ENCODE results near the gene LMTK2.

Gene LMTK2

DNA sequence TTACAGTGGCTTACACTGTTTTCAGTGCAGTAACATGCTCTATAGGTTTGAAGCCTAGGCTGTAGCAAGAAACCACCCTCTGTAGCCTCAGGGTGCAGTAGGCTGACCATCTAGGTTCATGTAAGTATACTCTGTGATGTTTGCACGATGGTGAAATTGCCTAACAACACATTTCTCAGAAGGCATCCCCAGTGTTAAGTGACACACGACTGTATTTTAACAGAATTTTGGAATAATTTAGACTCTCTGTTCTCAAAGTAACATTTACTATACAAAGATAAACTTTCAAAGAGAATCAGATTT lies 60.0 kb downstream of the LMTK2 start:
- TF ChIP-seq GATA1 (IDR thresholded peaks at IDR 0.05; ENCODE audit: low read depth, low read length) (no peak), POLR2A (IDR thresholded peaks at IDR 0.05; ENCODE audit: low read length) (no peak)
- no peak for DNase-seq

GRCh38 chr7:98167653-98168052 lies 61.0 kb downstream of the LMTK2 start:
- no peak for DNase-seq
- TF ChIP-seq POLR2A (IDR thresholded peaks at IDR 0.05; ENCODE audit: low read length), result no peak
- TF ChIP-seq GATA1 (IDR thresholded peaks at IDR 0.05; ENCODE audit: low read depth, low read length), result no peak

- TF ChIP-seq POLR2A (IDR thresholded peaks at IDR 0.05; ENCODE audit: low read length), result no peak
- TF ChIP-seq GATA1 (IDR thresholded peaks at IDR 0.05; ENCODE audit: low read depth, low read length), result no peak
- DNase-seq, result peak; percentile 70 to 86
Measured at GRCh38 chr7:98168181-98168903, 61.7 kb downstream of the LMTK2 start.

- DNase-seq, result no peak
- no peak for TF ChIP-seq GATA1 (IDR thresholded peaks at IDR 0.05; ENCODE audit: low read depth, low read length)
- TF ChIP-seq POLR2A (IDR thresholded peaks at IDR 0.05; ENCODE audit: low read length), result no peak
Measured at GRCh38 chr7:98168904-98169621, 62.4 kb downstream of the LMTK2 start.

DNA sequence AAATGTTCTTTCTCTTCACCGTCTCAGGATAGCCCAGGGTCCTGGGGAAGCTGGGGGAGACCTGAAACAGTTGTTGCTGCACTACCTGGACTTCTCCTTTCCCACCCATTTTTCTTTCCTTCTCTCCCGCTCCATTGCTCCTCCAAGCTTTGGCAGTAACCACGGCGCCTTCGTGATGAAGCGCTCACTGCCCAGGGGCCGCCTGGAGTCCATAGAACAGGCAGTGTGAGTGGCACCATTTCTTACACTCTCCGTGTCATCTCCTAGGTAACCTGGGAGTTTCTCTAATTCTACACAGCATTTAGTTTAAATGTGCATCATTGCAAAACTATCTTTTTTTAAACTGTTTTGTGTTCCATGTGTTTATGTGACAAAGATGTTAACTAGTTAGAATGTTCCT lies 64.3 kb downstream of the LMTK2 start:
- no peak for DNase-seq
- TF ChIP-seq GATA1 (IDR thresholded peaks at IDR 0.05; ENCODE audit: low read depth, low read length) (no peak), POLR2A (IDR thresholded peaks at IDR 0.05; ENCODE audit: low read length) (no peak)

GRCh38 chr7:98171449-98171848 lies 64.8 kb downstream of the LMTK2 start:
- TF ChIP-seq GATA1 (IDR thresholded peaks at IDR 0.05; ENCODE audit: low read depth, low read length), result no peak
- no peak for TF ChIP-seq POLR2A (IDR thresholded peaks at IDR 0.05; ENCODE audit: low read length)
- DNase-seq, result no peak

DNA sequence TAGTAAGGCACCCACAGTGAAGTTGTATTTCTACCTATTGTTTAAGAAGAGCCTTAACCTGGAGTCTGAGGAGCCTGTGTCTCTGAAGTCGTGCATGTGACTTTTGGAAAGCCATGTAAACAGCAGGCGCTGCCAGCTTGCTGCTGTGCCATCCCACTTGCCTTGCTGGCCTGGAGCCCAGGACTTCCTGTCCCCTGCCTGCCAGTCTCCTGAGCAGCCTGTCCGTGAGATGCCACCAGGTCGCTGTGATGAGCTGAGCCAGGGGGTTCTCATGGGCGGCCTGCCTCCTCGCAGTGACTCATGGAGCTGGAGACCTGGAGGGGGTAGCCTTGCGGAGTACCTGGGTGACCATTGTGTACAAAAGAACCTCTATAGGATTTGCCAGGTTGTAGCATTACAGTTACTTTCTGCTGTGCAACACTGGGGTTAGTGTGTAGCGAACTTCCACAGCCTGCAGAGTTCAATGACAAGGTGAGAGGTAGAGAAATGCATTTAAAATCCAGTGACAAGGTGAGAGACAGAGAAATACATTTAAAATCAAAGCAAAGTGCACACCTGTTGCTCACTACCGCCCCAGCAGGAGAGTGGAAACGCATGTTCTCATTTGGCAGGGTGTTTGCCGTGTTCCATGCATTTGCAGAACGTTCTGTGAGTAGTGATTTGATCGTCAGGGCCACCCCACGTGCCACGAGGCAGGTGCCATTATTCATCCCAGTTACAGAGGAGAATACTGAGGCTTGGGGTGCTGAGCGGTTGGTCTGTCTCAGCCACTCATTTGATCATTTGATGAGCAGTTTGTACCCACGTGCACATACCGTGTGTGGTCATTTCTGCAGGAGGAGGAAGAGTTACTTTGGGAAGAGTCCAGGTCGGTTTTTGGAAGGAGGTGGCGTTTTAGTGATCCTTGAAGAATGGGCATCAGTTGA lies 67.9 kb downstream of the LMTK2 start:
- no peak for TF ChIP-seq GATA1 (IDR thresholded peaks at IDR 0.05; ENCODE audit: low read depth, low read length)

DNA sequence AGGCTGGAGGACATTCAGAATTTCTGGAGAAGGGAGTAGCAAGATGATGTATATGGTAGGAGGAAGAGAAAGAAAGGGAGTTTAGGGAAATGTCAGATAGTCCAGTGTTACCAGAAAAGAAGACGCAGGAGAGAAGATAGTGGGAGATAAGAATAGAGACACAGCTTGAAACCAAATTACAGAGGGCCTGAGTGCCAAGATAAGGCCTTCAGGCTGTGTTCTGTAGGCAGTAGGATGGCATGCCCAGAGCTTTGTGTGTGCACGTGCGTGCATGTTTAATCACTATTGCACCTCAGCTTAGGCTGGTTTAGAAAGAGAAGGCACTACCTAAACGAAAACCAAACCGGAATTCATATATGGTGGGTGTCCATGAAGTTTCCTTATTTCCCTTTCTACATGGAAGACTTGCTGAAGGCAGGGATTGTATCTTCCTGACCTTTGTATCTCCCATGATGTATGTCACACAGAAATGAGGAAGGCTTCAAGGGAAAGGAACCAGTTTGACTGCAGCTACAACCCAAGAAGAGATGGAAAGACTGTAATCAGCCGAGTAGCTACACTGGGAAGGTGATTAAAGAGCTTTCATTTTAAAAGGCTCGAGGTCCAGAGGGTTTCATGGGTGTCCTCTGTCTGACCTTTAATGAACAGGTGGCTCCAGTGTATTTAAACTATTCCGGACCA lies 68.7 kb downstream of the LMTK2 start:
- peak; percentile 31 to 78 for DNase-seq
- TF ChIP-seq GATA1 (IDR thresholded peaks at IDR 0.05; ENCODE audit: low read depth, low read length) (no peak), POLR2A (IDR thresholded peaks at IDR 0.05; ENCODE audit: low read length) (no peak)

More for the DNA sequence above, 67.9 kb downstream of the LMTK2 start:
- no peak for DNase-seq

- no peak for DNase-seq
- no peak for TF ChIP-seq GATA1 (IDR thresholded peaks at IDR 0.05; ENCODE audit: low read depth, low read length)
- no peak for TF ChIP-seq POLR2A (IDR thresholded peaks at IDR 0.05; ENCODE audit: low read length)
Measured at GRCh38 chr7:98177553-98177952, 70.9 kb downstream of the LMTK2 start.

DNA sequence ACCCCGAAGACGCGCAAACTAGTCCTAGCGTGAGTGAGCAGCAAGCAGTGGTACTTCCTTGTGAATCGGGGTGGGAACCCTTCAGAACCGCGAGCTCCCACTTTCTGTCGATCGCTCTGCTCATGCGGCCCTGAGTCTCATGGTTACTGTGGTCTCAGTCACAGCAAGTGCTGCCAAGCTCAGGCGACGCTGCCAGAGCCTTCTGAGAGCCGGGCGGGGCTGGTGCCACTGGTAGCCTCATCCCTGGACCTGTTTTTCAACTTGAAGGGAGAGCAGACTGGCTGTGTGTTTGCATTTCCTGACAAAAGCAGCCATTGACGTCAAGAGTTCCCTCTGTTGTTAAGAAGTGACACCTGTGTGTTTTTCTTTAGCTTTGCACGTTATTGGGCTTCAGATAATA lies 71.7 kb downstream of the LMTK2 start:
- TF ChIP-seq GATA1 (IDR thresholded peaks at IDR 0.05; ENCODE audit: low read depth, low read length) (no peak), POLR2A (IDR thresholded peaks at IDR 0.05; ENCODE audit: low read length) (no peak)
- no peak for DNase-seq

DNA sequence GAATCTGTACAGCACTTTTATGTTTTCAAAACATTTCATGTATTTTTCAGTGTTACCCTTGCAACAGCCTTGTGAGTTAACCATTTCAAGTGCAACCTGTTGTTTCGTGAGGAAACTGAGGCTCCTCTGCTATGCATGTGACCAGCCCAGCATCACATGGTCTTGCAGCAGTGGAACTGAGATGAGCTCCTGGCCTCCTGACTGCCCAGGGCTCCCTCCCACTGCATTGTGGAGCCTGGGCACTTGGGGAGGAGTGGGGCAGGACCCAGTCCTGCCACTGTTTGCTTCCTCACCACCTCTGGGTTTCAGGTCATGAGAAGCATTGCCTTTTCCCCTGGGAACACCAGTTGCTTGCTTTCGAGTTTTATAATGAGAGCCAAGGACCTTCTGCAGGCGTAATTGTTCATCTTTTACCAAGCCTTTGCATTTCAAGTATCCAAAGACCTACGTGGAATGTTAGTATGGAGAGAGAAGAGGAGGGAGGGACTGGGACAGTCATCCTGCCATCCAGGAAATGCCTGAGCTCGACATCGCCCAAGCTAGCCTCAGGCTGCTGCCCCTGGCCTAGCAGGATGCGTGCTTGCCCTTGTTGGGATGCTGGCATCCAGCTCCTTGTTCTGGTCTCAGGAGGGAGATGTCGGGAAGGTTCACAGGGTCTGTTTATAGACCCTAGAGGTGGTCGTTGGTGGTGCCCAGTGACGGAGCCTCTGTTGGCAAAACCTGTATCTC lies 72.3 kb downstream of the LMTK2 start:
- no peak for DNase-seq
- TF ChIP-seq POLR2A (IDR thresholded peaks at IDR 0.05; ENCODE audit: low read length) (no peak), GATA1 (IDR thresholded peaks at IDR 0.05; ENCODE audit: low read depth, low read length) (no peak)

GRCh38 chr7:98180751-98181150 lies 74.1 kb downstream of the LMTK2 start:
- TF ChIP-seq POLR2A (IDR thresholded peaks at IDR 0.05; ENCODE audit: low read length) (no peak), GATA1 (IDR thresholded peaks at IDR 0.05; ENCODE audit: low read depth, low read length) (no peak)
- DNase-seq, result no peak

GRCh38 chr7:98185101-98185500 lies 78.4 kb downstream of the LMTK2 start:
- no peak for TF ChIP-seq GATA1 (IDR thresholded peaks at IDR 0.05; ENCODE audit: low read depth, low read length)
- TF ChIP-seq POLR2A (IDR thresholded peaks at IDR 0.05; ENCODE audit: low read length), result no peak
- no peak for DNase-seq
